Liver (tissue), 9 donors: ENCODE data around the gene RALGAPB. TPM values are rescaled to one million over a fixed set of nuclear protein-coding genes. Genes with fewer than 3 reads are reported as not detected.

Experiments used
- DNase-seq: peaks from one replicate; pipeline ENCODE4 v3.0.0-alpha.2; 2017; ENCODE audit warnings: low spot score
- H3K27ac ChIP-seq, 2 donors: one replicate each; pipeline ENCODE4 v1.7.0; 2013; ENCODE audit warnings: inconsistent platforms in 2 of 2, low read length in 2 of 2, control low read depth in 1 of 2, low read depth in 1 of 2, mild to moderate bottlenecking in 1 of 2
- H3K27me3 ChIP-seq, 4 donors: one replicate each; pipeline versions ENCODE4 v1.6.1 to v1.7.0; 2013; ENCODE audit warnings: low read length in 3 of 4, inconsistent platforms in 1 of 4, mild to moderate bottlenecking in 1 of 4, moderate library complexity in 1 of 4; ENCODE audit not compliant: control insufficient read depth in 4 of 4, insufficient read depth in 4 of 4
- H3K36me3 ChIP-seq, 4 donors: one replicate each; pipeline versions ENCODE4 v1.6.1 to v1.7.0; 2013; ENCODE audit warnings: low read length in 3 of 4, mild to moderate bottlenecking in 3 of 4, low read depth in 1 of 4, moderate library complexity in 1 of 4; ENCODE audit not compliant: control insufficient read depth in 4 of 4, insufficient read depth in 3 of 4
- H3K4me1 ChIP-seq, 4 donors: one replicate each; pipeline versions ENCODE4 v1.6.1 to v1.7.0; 2013; ENCODE audit warnings: low read length in 3 of 4, mild to moderate bottlenecking in 3 of 4, moderate library complexity in 1 of 4; ENCODE audit not compliant: control insufficient read depth in 4 of 4, insufficient read depth in 4 of 4
- H3K4me3 ChIP-seq, 3 donors: one replicate each; pipeline versions ENCODE4 v1.6.1 to v1.7.0; 2013; ENCODE audit warnings: low read length in 3 of 3, control low read depth in 1 of 3, low read depth in 1 of 3, mild to moderate bottlenecking in 1 of 3
- H3K9ac ChIP-seq, 2 donors: one replicate each; pipeline ENCODE4 v1.7.0; 2013; ENCODE audit warnings: low read length in 2 of 2, mild to moderate bottlenecking in 2 of 2, moderate library complexity in 2 of 2, control low read depth in 1 of 2, low read depth in 1 of 2
- H3K9me3 ChIP-seq, 4 donors: one replicate each; pipeline versions ENCODE4 v1.6.1 to v1.7.0; 2013; ENCODE audit warnings: low read length in 3 of 4; ENCODE audit not compliant: control insufficient read depth in 4 of 4
- ATF3 ChIP-seq: IDR thresholded peaks from 2 replicates; pipeline ENCODE4 v1.6.1; 2016; ENCODE audit warnings: antibody characterized with exemption
- FOXA1 ChIP-seq: IDR thresholded peaks from 2 replicates; pipeline ENCODE4 v1.6.1; 2016; ENCODE audit warnings: antibody characterized with exemption
- FOXA2 ChIP-seq: IDR thresholded peaks from 2 replicates; pipeline ENCODE4 v1.6.1; 2016; ENCODE audit warnings: antibody characterized with exemption
- GABPA ChIP-seq, 2 donors: IDR thresholded peaks in 1 of 2; conservative IDR thresholded peaks in 1 of 2; 2 replicates each; pipeline ENCODE4 v1.6.1; 2016; ENCODE audit warnings: antibody characterized with exemption in 2 of 2, mild to moderate bottlenecking in 1 of 2, moderate library complexity in 1 of 2
- HNF4A ChIP-seq, 2 donors: conservative IDR thresholded peaks; 2 replicates each; pipeline ENCODE4 v1.6.1; 2016; ENCODE audit warnings: antibody characterized with exemption in 2 of 2, mild to moderate bottlenecking in 2 of 2
- HNF4G ChIP-seq: IDR thresholded peaks from 2 replicates; pipeline ENCODE4 v1.6.1; 2016; ENCODE audit warnings: antibody characterized with exemption
- JUND ChIP-seq, 2 donors: IDR thresholded peaks; 2 replicates each; pipeline ENCODE4 v1.6.1; 2016; ENCODE audit warnings: antibody characterized with exemption in 2 of 2
- NR2F2 ChIP-seq: IDR thresholded peaks from 2 replicates; pipeline ENCODE4 v1.6.1; 2016; ENCODE audit warnings: antibody characterized with exemption
- RAD21 ChIP-seq, 2 donors: IDR thresholded peaks; 2 replicates each; pipeline ENCODE4 v1.6.1; 2016; ENCODE audit warnings: antibody characterized with exemption in 2 of 2, mild to moderate bottlenecking in 2 of 2
- REST ChIP-seq: IDR thresholded peaks from 2 replicates; pipeline ENCODE4 v1.6.1; 2016; ENCODE audit warnings: antibody characterized with exemption, mild to moderate bottlenecking
- SP1 ChIP-seq: IDR thresholded peaks from 2 replicates; pipeline ENCODE4 v1.6.1; 2018; ENCODE audit warnings: antibody characterized with exemption, mild to moderate bottlenecking
- TAF1 ChIP-seq: conservative IDR thresholded peaks from 2 replicates; pipeline ENCODE4 v1.6.1; 2016; ENCODE audit warnings: antibody characterized with exemption, mild to moderate bottlenecking
- YY1 ChIP-seq: IDR thresholded peaks from 2 replicates; pipeline ENCODE4 v1.6.1; 2016; ENCODE audit warnings: antibody characterized with exemption, mild to moderate bottlenecking
- WGBS: extraction: QIAGEN DNeasy Blood & Tissue Kit; methylation state at CpG from one replicate; pipeline ENCODE4 v1.1.7; 2013; 5-methylcytosine and 5-hydroxymethylcytosine counted together
- polyA plus RNA-seq, 2 donors: library from polyadenylated mRNA; stranded (reverse) in 1 of 2; unstranded in 1 of 2; fragments of 200-250 nt in 1 of 2; fragments of >200 nt in 1 of 2; fragmentation: Nextera tagmentation in 1 of 2; extraction: Ambion mirVana in 1 of 2; gene quantifications; one replicate each; pipeline versions ENCODE4 v1.2.1 to v1.2.3, GENCODE V29; 2013 to 2015
- total RNA-seq, 2 donors: library from RNA; depleted of rRNA; stranded (reverse); fragments of >200 nt; gene quantifications; one replicate each; pipeline ENCODE4 v1.2.3, GENCODE V29; 2014
- donor health status: healthy.
- donor health status: healthy.
- donor health status: healthy.
- donor health status: healthy.
- donor health status: healthy.

RALGAPB gene
- total and polyA plus RNA-seq, 4 donors = 4.3 to 19.7 (median 9.5) TPM

GRCh38 chr20:38547288-38548085 is 74.8 kb downstream of the RALGAPB start:
- DNase-seq = no peak
- Histone ChIP-seq H3K9me3 (no peaks in the 10 kb centered on the region), H3K27me3 (no peaks in the 10 kb centered on the region), H3K4me3 (no peak overlapping the region), H3K27ac (no peak overlapping the region), H3K36me3 (peaks cover 9 to 70% (median 55%) of the 10 kb centered on the region in 4 donors), H3K9ac (no peak overlapping the region), H3K4me1 (peaks cover 0 to 1% (median 0%) of the 10 kb centered on the region in 4 donors)
- no peak for TF ChIP-seq GABPA (IDR thresholded peaks at IDR 0.05 in 1 of 2, conservative IDR thresholded peaks at IDR 0.05 in 1 of 2)
- TF ChIP-seq JUND (IDR thresholded peaks at IDR 0.05) = no peak
- no peak for TF ChIP-seq FOXA2
- no peak for TF ChIP-seq FOXA1
- TF ChIP-seq TAF1 = no peak
- TF ChIP-seq NR2F2 = no peak
- TF ChIP-seq YY1 = no peak
- TF ChIP-seq HNF4G = no peak
- no peak for TF ChIP-seq SP1
- TF ChIP-seq RAD21 (IDR thresholded peaks at IDR 0.05) = no peak
- TF ChIP-seq REST = no peak
- TF ChIP-seq HNF4A (conservative IDR thresholded peaks at IDR 0.05) = no peak
- TF ChIP-seq ATF3 = no peak
- 93% methylated on average over 3 of the region's 3 CpGs for WGBS

GRCh38 chr20:38548356-38549083 is 75.9 kb downstream of the RALGAPB start:
- Histone ChIP-seq H3K27me3 (no peaks in the 10 kb centered on the region), H3K4me1 (peaks cover 0 to 1% (median 0%) of the 10 kb centered on the region in 4 donors), H3K27ac (no peak overlapping the region), H3K9me3 (no peaks in the 10 kb centered on the region), H3K36me3 (peaks cover 9 to 69% (median 58%) of the 10 kb centered on the region in 4 donors), H3K9ac (no peak overlapping the region), H3K4me3 (no peak overlapping the region)
- DNase-seq = no peak
- 97% methylated on average over 3 of the region's 3 CpGs for WGBS
- no peak for TF ChIP-seq HNF4G
- no peak for TF ChIP-seq RAD21 (IDR thresholded peaks at IDR 0.05)
- no peak for TF ChIP-seq REST
- no peak for TF ChIP-seq YY1
- TF ChIP-seq ATF3 = no peak
- no peak for TF ChIP-seq GABPA (IDR thresholded peaks at IDR 0.05 in 1 of 2, conservative IDR thresholded peaks at IDR 0.05 in 1 of 2)
